WTC11 (cell line): ENCODE measurements around the gene EBP. TPM values are rescaled to one million over a fixed set of nuclear protein-coding genes. Genes with fewer than 3 reads are reported as not detected.

ENCODE experiments used
- ATAC-seq: fragments of 200-7000 bp; cut with Tn5 transposase; 2 replicates; pipeline ENCODE4 v1.10.0; 2021; ENCODE audit warnings: mild to moderate bottlenecking, moderate library complexity
- CTCF ChIA-PET: fragments of 300-600 bp; sonication (Branson Sonifier 250); formaldehyde crosslinking; loops from one replicate; lab custom pipeline; 2021; ENCODE audit warnings: antibody characterized with exemption; lab: Charles Lee
- POLR2A ChIA-PET: fragments of 350-600 bp; sonication (Branson Sonifier 250); formaldehyde crosslinking; loops from one replicate; lab custom pipeline; 2021; ENCODE audit warnings: antibody characterized with exemption; lab: Charles Lee
- DNase-seq: peaks from one replicate; pipeline ENCODE4 v3.0.0; 2021; ENCODE audit warnings: low spot score
- H3K27ac Mint-ChIP-seq: 2 replicates; pipeline ENCODE4 v1.8.0; 2021; ENCODE audit warnings: mixed read lengths
- H3K27me3 Mint-ChIP-seq: 2 replicates; pipeline ENCODE4 v1.8.0; 2021; ENCODE audit warnings: low read depth, mild to moderate bottlenecking, moderate library complexity, mixed read lengths
- H3K36me3 Mint-ChIP-seq: 2 replicates; pipeline ENCODE4 v1.8.0; 2021; ENCODE audit warnings: mixed read lengths
- H3K4me1 Mint-ChIP-seq: 2 replicates; pipeline ENCODE4 v1.8.0; 2022; ENCODE audit warnings: mixed read lengths
- H3K4me3 Mint-ChIP-seq: 2 replicates; pipeline ENCODE4 v1.8.0; 2021; ENCODE audit warnings: mild to moderate bottlenecking, moderate library complexity, mixed read lengths
- H3K9me3 Mint-ChIP-seq: 2 replicates; pipeline ENCODE4 v1.8.0; 2021; ENCODE audit warnings: mixed read lengths
- ATF6 ChIP-seq: sonication (generic); formaldehyde crosslinking; IDR thresholded peaks from 2 replicates; pipeline ENCODE4 v1.8.1; 2023; ENCODE audit warnings: mild to moderate bottlenecking, missing genetic modification reagents
- CREB1 ChIP-seq: sonication (generic); formaldehyde crosslinking; IDR thresholded peaks from 2 replicates; pipeline ENCODE4 v1.8.0; 2023; ENCODE audit warnings: mild to moderate bottlenecking, missing genetic modification reagents
- E2F5 ChIP-seq: sonication (generic); formaldehyde crosslinking; IDR thresholded peaks from 2 replicates; pipeline ENCODE4 v1.8.1; 2022; ENCODE audit warnings: mild to moderate bottlenecking, moderate library complexity, missing genetic modification reagents
- GABPB1 ChIP-seq: sonication (generic); formaldehyde crosslinking; IDR thresholded peaks from 2 replicates; pipeline ENCODE4 v1.8.1; 2023; ENCODE audit warnings: mild to moderate bottlenecking, missing genetic modification reagents
- GTF2I ChIP-seq: fragments of 250-450 bp; sonication (Bioruptor Pico); conservative IDR thresholded peaks from 2 replicates; pipeline ENCODE4 v1.4.0; 2021; ENCODE audit warnings: mild to moderate bottlenecking
- HMGXB4 ChIP-seq: sonication (generic); formaldehyde crosslinking; IDR thresholded peaks from 2 replicates; pipeline ENCODE4 v1.8.1; 2023; ENCODE audit warnings: mild to moderate bottlenecking, moderate library complexity, missing genetic modification reagents
- IRF1 ChIP-seq: sonication (generic); formaldehyde crosslinking; IDR thresholded peaks from 2 replicates; pipeline ENCODE4 v1.8.0; 2023; ENCODE audit warnings: missing genetic modification reagents
- JAZF1 ChIP-seq: fragments of 250-450 bp; sonication (Bioruptor Pico); IDR thresholded peaks from 2 replicates; pipeline ENCODE4 v1.9.0; 2021; ENCODE audit warnings: moderate library complexity, mild to moderate bottlenecking, inconsistent platforms
- KAT7 ChIP-seq: sonication (generic); formaldehyde crosslinking; IDR thresholded peaks from 2 replicates; pipeline ENCODE4 v1.8.1; 2023; ENCODE audit warnings: missing genetic modification reagents, mild to moderate bottlenecking, borderline replicate concordance
- MXD4 ChIP-seq: fragments of 250-450 bp; sonication (Bioruptor Pico); IDR thresholded peaks from 2 replicates; pipeline ENCODE4 v1.8.0; 2021; ENCODE audit warnings: mild to moderate bottlenecking, moderate library complexity, borderline replicate concordance
- NFE2L1 ChIP-seq: sonication (generic); formaldehyde crosslinking; IDR thresholded peaks from 2 replicates; pipeline ENCODE4 v1.8.1; 2023; ENCODE audit warnings: missing genetic modification reagents
- RELA ChIP-seq: sonication (generic); formaldehyde crosslinking; IDR thresholded peaks from 2 replicates; pipeline ENCODE4 v1.8.1; 2022; ENCODE audit warnings: missing genetic modification reagents, mild to moderate bottlenecking, borderline replicate concordance
- RORB ChIP-seq: fragments of 250-450 bp; sonication (Bioruptor Pico); IDR thresholded peaks from 2 replicates; pipeline ENCODE4 v1.9.0; 2021; ENCODE audit warnings: mild to moderate bottlenecking
- SOX15 ChIP-seq: fragments of 250-450 bp; sonication (Bioruptor Pico); IDR thresholded peaks from 2 replicates; pipeline ENCODE4 v1.9.0; 2021; ENCODE audit warnings: mild to moderate bottlenecking
- SP1 ChIP-seq: sonication (generic); formaldehyde crosslinking; conservative IDR thresholded peaks from 2 replicates; pipeline ENCODE4 v1.8.1; 2022; ENCODE audit warnings: missing genetic modification reagents
- STAT6 ChIP-seq: sonication (generic); formaldehyde crosslinking; conservative IDR thresholded peaks from 2 replicates; pipeline ENCODE4 v1.8.1; 2023; ENCODE audit warnings: mild to moderate bottlenecking, low read depth, missing genetic modification reagents, moderate library complexity
- USF1 ChIP-seq: sonication (generic); formaldehyde crosslinking; IDR thresholded peaks from 2 replicates; pipeline ENCODE4 v1.8.0; 2022; ENCODE audit warnings: mild to moderate bottlenecking, missing genetic modification reagents
- ZMAT4 ChIP-seq: fragments of 250-450 bp; sonication (Bioruptor Pico); IDR thresholded peaks from 2 replicates; pipeline ENCODE4 v1.9.0; 2021; ENCODE audit warnings: mild to moderate bottlenecking
- ZNF121 ChIP-seq: sonication (generic); formaldehyde crosslinking; IDR thresholded peaks from 2 replicates; pipeline ENCODE4 v1.8.0; 2023; ENCODE audit warnings: missing genetic modification reagents
- ZNF263 ChIP-seq: sonication (generic); formaldehyde crosslinking; IDR thresholded peaks from 2 replicates; pipeline ENCODE4 v1.8.1; 2022; ENCODE audit warnings: low read depth, mild to moderate bottlenecking, moderate library complexity, missing genetic modification reagents
- ZNF416 ChIP-seq: fragments of 250-450 bp; sonication (Bioruptor Pico); IDR thresholded peaks from 2 replicates; pipeline ENCODE4 v1.9.0; 2021; ENCODE audit warnings: mild to moderate bottlenecking, inconsistent platforms
- ZNF423 ChIP-seq: fragments of 250-450 bp; sonication (Bioruptor Pico); IDR thresholded peaks from 2 replicates; pipeline ENCODE4 v2.1.2; 2022; ENCODE audit warnings: mild to moderate bottlenecking, moderate library complexity
- total RNA-seq: library from RNA; stranded (reverse); gene quantifications from 3 replicates; pipeline ENCODE4 v1.2.3, GENCODE V29; 2021

EBP gene
- total RNA-seq, 1 experiment from 2014 or later, result 129 TPM

GRCh38 chrX:48507246-48507645, 14.4 kb upstream of the EBP start:
- DNase-seq, result no peak
- no peak overlapping the region for H3K4me3 Mint-ChIP-seq
- no peak for TF ChIP-seq GABPB1 (CRISPR knock-in tag)
- no peak for TF ChIP-seq RELA (CRISPR knock-in tag)
- TF ChIP-seq USF1 (CRISPR knock-in tag), result no peak
- no peak for TF ChIP-seq SP1
- no peak for TF ChIP-seq ZMAT4 (CRISPR knock-in tag)
- TF ChIP-seq ZNF263 (CRISPR knock-in tag), result no peak
- TF ChIP-seq E2F5, result no peak
- TF ChIP-seq NFE2L1 (CRISPR knock-in tag), result no peak
- TF ChIP-seq KAT7 (CRISPR knock-in tag), result no peak
- no peak for TF ChIP-seq ZNF423 (CRISPR knock-in tag)
- TF ChIP-seq ATF6, result no peak
- no peak for TF ChIP-seq GTF2I (CRISPR knock-in tag)
- TF ChIP-seq MXD4, result no peak
- no peak for TF ChIP-seq RORB
- TF ChIP-seq ZNF416, result no peak
- no peak for TF ChIP-seq CREB1 (CRISPR knock-in tag)
- no peak for TF ChIP-seq ZNF121 (CRISPR knock-in tag)
- no peak overlapping the region for H3K27ac Mint-ChIP-seq
- ATAC-seq, result no peak
- H3K9me3 Mint-ChIP-seq, result no peaks in the 10 kb centered on the region
- CTCF ChIA-PET, result interaction anchor here (1.5 kb wide), 1 partner anchor 33 kb away, joined by 3 read pairs; no protein-coding TSS in a partner anchor
- H3K27me3 Mint-ChIP-seq, result no peaks in the 10 kb centered on the region; the same call in none of the 2 replicates
- peaks cover 7% of the 10 kb centered on the region for H3K4me1 Mint-ChIP-seq
- POLR2A ChIA-PET, result no interaction called here
- H3K36me3 Mint-ChIP-seq, result no peaks in the 10 kb centered on the region

- no peaks in the 10 kb centered on the region for H3K9me3 Mint-ChIP-seq
- no peak for TF ChIP-seq SOX15
- H3K4me3 Mint-ChIP-seq, result peak within 1 kb of the TSS; percentile 85
- peak; percentile 77 for DNase-seq
- no peaks in the 10 kb centered on the region for H3K36me3 Mint-ChIP-seq
- ChIA-PET CTCF (interaction anchor here (1.5 kb wide), 1 partner anchor 34 kb away, joined by 3 read pairs; no protein-coding TSS in a partner anchor), POLR2A (no interaction called here)
- ATAC-seq, result peak; percentile 90
- H3K27ac Mint-ChIP-seq, result peak within 1 kb of the TSS; percentile 45; the same call in 1 of the 2 replicates
- H3K27me3 Mint-ChIP-seq, result no peaks in the 10 kb centered on the region; the same call in none of the 2 replicates
- H3K4me1 Mint-ChIP-seq, result peaks cover 7% of the 10 kb centered on the region
Observed at GRCh38 chrX:48508400-48509244, 13.0 kb upstream of the EBP start, which contains the start of gene PORCN. Gene PORCN, plus strand, starts transcription at chrX:48508992. Its CDS starts 829 bp downstream, at chrX:48509821.

- POLR2A ChIA-PET, result no interaction called here
- no peaks in the 10 kb centered on the region; the same call in none of the 2 replicates for H3K27me3 Mint-ChIP-seq
- H3K36me3 Mint-ChIP-seq, result no peaks in the 10 kb centered on the region
- TF ChIP-seq IRF1, result no peak
- no peak for TF ChIP-seq STAT6 (CRISPR knock-in tag)
- TF ChIP-seq HMGXB4 (CRISPR knock-in tag), result no peak
- no peak for TF ChIP-seq JAZF1 (CRISPR knock-in tag)
- TF ChIP-seq, all 79 proteins: peak for 0
- Mint-ChIP-seq H3K4me1 (peaks cover 7% of the 10 kb centered on the region), H3K27ac (no peak overlapping the region), H3K4me3 (peak overlapping the region; percentile 85), H3K9me3 (no peaks in the 10 kb centered on the region)
- ATAC-seq, result no peak
- CTCF ChIA-PET, result no interaction called here
- DNase-seq, result no peak
Observed at GRCh38 chrX:48509245-48509590, 12.4 kb upstream of the EBP start.
